ENCODE measurements around the gene ENAH. TPM values are rescaled to one million over a fixed set of nuclear protein-coding genes. Genes with fewer than 3 reads are reported as not detected.

Gene ENAH
- total and polyA plus RNA-seq, 9 of the 15 experiments (the other 6 are each of a cell fraction or from before 2014, with no cell fraction given), result 0.03 to 1.2 (median 0.15) TPM

DNA sequence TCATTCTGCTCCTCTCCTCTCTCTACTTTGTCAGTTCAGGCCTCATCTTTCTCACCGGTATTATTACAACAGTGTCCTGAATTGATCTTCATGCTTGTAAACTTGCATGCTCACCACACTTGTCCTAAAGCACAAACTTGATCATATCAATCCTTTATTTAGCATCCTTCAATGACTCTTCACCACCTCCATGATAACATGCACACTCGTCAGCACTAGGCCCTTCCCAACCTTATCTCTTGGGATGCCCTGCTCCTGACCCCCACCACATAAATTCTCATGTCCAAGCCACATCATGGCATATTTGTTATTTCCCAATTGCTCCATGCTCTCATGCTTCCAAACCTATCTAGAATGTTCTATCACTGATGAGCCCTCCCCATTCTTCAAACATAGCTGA lies 103.1 kb downstream of the ENAH start:
- no peak overlapping the region for H3K4me3 ChIP-seq
- H3K4me1 ChIP-seq (replicated peaks in 1 of 2; ENCODE audit: control insufficient read depth in 2 of 2, insufficient read depth in 2 of 2, low read length in 2 of 2), result no peaks in the 10 kb centered on the region
- peaks cover 20 to 24% of the 10 kb centered on the region in 2 experiments for H3K27me3 ChIP-seq (ENCODE audit: control insufficient read depth in 2 of 2, insufficient read depth in 2 of 2, low read length in 2 of 2)
- no peaks in the 10 kb centered on the region for H4K20me1 ChIP-seq (replicated peaks; ENCODE audit: control insufficient read depth, insufficient read depth, low read length)
- no peaks in the 10 kb centered on the region for H3K79me2 ChIP-seq (ENCODE audit: control insufficient read depth, insufficient read depth, low read length)
- peak; percentile 19 for FAIRE-seq
- no peak for DNase-seq (ENCODE audit: extremely low read depth in 1 of 4, low spot score in 3 of 4)
- no peaks in the 10 kb centered on the region for H3K36me3 ChIP-seq (ENCODE audit: control insufficient read depth, insufficient read depth, low read length)
- ATAC-seq, result no peak
- no TSS peak for BruUV-seq (replicated peaks)
- no peak overlapping the region for H3K9ac ChIP-seq (ENCODE audit: insufficient read depth in 1 of 2, low read depth in 2 of 2, low read length in 2 of 2)
- ChIA-PET CTCF (ENCODE audit: low intra/inter-chr PET ratio) (no interaction called here), POLR2A (interaction anchor here (0.9 to 1.0 kb wide), 2 partner anchors 8 to 253 kb away, joined by 3 read pairs; no protein-coding TSS in a partner anchor)
- intact Hi-C loops (cut with micrococcal nuclease), result loop anchor here (5.0 kb wide), 2 partner anchors 412 to 427 kb away; no protein-coding TSS in a partner anchor
- 8% methylated on average over 2 of the region's 2 CpGs for WGBS (ENCODE audit: insufficient coverage, low coverage, missing lambda C conversion rate)
- no peak overlapping the region for H3K27ac ChIP-seq (ENCODE audit: extremely low read depth, low read depth, low read length)
- no peak for TF ChIP-seq POLR2AphosphoS5 (IDR thresholded peaks at IDR 0.05; ENCODE audit: control insufficient read depth, insufficient read depth, low read depth, low read length)
- TF ChIP-seq, protein P1, sequence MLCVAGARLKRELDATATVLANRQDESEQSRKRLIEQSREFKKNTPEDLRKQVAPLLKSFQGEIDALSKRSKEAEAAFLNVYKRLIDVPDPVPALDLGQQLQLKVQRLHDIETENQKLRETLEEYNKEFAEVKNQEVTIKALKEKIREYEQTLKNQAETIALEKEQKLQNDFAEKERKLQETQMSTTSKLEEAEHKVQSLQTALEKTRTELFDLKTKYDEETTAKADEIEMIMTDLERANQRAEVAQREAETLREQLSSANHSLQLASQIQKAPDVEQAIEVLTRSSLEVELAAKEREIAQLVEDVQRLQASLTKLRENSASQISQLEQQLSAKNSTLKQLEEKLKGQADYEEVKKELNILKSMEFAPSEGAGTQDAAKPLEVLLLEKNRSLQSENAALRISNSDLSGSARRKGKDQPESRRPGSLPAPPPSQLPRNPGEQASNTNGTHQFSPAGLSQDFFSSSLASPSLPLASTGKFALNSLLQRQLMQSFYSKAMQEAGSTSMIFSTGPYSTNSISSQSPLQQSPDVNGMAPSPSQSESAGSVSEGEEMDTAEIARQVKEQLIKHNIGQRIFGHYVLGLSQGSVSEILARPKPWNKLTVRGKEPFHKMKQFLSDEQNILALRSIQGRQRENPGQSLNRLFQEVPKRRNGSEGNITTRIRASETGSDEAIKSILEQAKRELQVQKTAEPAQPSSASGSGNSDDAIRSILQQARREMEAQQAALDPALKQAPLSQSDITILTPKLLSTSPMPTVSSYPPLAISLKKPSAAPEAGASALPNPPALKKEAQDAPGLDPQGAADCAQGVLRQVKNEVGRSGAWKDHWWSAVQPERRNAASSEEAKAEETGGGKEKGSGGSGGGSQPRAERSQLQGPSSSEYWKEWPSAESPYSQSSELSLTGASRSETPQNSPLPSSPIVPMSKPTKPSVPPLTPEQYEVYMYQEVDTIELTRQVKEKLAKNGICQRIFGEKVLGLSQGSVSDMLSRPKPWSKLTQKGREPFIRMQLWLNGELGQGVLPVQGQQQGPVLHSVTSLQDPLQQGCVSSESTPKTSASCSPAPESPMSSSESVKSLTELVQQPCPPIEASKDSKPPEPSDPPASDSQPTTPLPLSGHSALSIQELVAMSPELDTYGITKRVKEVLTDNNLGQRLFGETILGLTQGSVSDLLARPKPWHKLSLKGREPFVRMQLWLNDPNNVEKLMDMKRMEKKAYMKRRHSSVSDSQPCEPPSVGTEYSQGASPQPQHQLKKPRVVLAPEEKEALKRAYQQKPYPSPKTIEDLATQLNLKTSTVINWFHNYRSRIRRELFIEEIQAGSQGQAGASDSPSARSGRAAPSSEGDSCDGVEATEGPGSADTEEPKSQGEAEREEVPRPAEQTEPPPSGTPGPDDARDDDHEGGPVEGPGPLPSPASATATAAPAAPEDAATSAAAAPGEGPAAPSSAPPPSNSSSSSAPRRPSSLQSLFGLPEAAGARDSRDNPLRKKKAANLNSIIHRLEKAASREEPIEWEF (CRISPR knock-in tag; IDR thresholded peaks at IDR 0.05), result no peak
- TF ChIP-seq, protein P2, sequence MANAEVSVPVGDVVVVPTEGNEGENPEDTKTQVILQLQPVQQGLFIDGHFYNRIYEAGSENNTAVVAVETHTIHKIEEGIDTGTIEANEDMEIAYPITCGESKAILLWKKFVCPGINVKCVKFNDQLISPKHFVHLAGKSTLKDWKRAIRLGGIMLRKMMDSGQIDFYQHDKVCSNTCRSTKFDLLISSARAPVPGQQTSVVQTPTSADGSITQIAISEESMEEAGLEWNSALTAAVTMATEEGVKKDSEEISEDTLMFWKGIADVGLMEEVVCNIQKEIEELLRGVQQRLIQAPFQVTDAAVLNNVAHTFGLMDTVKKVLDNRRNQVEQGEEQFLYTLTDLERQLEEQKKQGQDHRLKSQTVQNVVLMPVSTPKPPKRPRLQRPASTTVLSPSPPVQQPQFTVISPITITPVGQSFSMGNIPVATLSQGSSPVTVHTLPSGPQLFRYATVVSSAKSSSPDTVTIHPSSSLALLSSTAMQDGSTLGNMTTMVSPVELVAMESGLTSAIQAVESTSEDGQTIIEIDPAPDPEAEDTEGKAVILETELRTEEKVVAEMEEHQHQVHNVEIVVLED (CRISPR knock-in tag; IDR thresholded peaks at IDR 0.05), result no peak
- no peak for TF ChIP-seq IFI16 (CRISPR knock-in tag; IDR thresholded peaks at IDR 0.05)
- no peak for TF ChIP-seq ZFX (CRISPR knock-in tag; IDR thresholded peaks at IDR 0.05)
- no peak for TF ChIP-seq HMG20A (CRISPR knock-in tag; conservative IDR thresholded peaks at IDR 0.05)
- TF ChIP-seq CREBBP (IDR thresholded peaks at IDR 0.05; ENCODE audit: low read depth, low read length), result no peak
- no peak for TF ChIP-seq RBM25 (IDR thresholded peaks at IDR 0.05; ENCODE audit: low read depth, low read length, severe bottlenecking)
- no peak for TF ChIP-seq XRCC4 (IDR thresholded peaks at IDR 0.05; ENCODE audit: extremely low read depth, insufficient read depth, insufficient read length)
- no peak for TF ChIP-seq ZFP36 (IDR thresholded peaks at IDR 0.05; ENCODE audit: low read depth, low read length, partially characterized antibody)
- H3K4me2 ChIP-seq (ENCODE audit: insufficient read depth, low read length), result no peak overlapping the region
- no peaks in the 10 kb centered on the region for H3K9me1 ChIP-seq (ENCODE audit: control insufficient read depth, insufficient read depth, low read length)
- in situ Hi-C loops (cut with MboI), result no loop called here
- H3K9me3 ChIP-seq (replicated peaks; ENCODE audit: control insufficient read depth, insufficient read depth, low read depth, low read length), result no peaks in the 10 kb centered on the region
- H2AFZ ChIP-seq (ENCODE audit: low read depth, low read length), result no peak overlapping the region
